ENCODE data around the gene SSBP3.
A peak's percentile ranks its signal among the peaks of the same experiment; 100 is the strongest.
"Not testable (repeated sequence)": the region's sequence is repeated elsewhere in the genome, so short reads cannot be mapped to it uniquely, and the experiment has no call there.

The SSBP3 gene

DNA sequence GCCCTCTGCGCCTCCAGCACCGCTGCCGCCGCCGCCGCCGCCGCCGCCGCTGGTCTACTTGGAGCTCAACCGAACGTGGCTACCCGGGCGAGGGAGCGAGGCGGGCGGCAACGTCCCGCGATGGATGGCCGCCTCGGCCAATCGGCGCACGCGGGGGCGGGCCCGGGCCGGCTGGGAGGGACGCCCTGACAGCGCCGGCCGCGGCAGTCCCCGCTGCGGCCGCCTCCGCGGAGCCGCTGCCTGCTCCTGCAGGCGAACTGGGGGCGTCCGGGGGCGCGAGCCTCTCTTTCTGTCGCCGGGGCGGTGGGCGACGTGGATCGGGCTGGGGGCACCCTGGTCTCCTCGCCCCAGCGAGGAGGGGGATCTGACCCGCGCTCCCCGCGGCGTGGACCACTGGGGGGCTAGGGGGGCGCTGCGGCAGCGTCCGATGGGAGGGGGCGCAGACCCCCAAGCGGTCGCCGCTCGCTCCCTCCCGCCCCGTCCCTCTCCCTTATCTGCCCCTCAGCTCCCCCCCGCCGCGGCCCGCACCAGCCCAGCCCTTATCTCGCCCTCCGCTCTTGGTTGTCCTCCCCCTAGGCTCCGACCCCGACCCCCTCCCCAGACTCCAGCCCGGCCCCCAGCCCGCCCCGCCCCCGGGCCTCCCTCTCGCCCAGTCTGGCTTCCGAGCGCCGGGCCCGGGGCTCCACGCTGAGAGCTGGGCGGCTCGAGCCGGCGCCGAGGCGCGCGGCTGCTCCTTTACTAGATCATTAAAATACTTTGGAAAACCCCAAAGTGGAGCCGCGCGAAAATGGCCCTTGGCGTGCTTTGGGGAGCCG, at the start of gene SSBP3:
TSS of gene SSBP3 (minus strand) at position 56 of the 815 bp plus-strand sequence.
- peak in 57 of 58 donors; percentile 11 to 94 (median 85) for DNase-seq

DNA sequence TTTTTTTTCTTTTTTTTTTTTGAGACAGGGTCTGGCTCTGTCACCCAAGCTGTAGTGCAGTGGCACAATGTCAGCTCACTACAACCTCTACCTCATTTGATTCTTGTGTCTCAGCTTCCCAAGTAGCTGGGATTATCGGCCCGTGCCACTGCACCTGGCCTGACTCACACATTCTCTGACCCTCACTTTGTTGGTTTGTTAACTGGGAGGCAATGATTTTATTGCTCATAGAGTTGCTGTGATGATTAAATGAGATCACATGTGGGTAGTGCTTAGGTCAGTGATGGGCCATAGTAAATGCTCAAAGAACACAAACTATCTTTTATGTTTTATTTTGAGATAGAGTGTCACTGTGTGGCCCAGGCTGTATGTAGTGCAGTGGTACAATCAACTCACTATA, 47.3 kb upstream of the SSBP3 start:
- DNase-seq: no peak

DNA sequence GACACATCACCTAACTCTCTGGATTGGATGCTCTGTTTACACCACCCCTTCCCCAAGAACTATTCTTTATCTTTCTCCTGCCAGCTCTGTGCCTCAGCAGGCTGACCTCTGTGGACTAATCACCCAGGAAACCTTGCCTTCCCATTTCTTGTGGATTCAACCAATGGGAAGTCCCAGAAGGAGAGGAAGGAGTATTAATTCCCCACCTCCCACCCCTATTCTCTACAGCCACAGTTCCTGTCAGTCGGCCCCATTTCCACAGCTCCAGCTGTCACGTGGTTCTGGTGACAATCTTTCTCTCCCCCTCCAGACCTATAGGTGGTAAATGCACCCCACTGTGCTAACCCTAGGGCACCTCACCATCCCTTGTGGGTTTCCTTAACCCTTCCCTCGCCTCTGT, 46.8 kb upstream of the SSBP3 start:
- DNase-seq: no peak

DNA sequence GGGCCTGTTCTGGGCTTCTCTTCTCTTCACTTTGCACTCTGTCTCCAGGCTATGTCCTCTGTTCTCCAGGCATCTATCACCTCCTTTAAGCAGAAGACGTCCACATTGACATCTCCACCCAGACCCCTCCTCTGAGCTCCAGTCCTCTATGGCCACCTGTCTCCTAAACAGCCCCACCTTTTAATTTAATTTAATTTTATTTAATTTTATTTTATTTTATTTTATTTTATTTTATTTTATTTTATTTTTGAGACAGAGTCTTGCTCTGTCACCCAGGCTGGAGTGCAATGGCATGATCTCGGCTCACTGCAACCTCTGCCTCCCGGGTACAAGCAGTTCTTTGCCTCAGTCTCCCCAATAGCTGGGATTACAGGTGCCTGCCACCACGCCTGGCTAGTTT, 43.2 kb upstream of the SSBP3 start:
- not testable (repeated sequence) for DNase-seq

DNA sequence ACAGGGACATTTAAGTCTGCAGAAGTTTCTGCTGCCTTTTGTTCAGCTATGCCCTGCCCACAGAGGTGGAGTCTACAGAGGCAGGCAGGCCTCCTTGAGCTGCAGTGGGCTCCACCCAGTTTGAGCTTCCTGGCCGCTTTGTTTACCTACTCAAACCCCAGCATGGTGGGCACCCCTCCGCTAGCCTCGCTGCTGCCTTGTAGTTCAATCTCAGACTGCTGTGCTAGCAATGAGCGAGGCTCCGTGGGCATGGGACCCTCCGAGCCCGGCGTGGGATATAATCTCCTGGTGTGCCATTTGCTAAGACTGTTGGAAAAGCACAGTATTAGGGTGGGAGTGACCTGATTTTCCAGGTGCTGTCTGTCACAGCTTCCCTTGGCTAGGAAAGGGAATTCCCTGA, 42.6 kb upstream of the SSBP3 start:
- not testable (repeated sequence) for DNase-seq

DNA sequence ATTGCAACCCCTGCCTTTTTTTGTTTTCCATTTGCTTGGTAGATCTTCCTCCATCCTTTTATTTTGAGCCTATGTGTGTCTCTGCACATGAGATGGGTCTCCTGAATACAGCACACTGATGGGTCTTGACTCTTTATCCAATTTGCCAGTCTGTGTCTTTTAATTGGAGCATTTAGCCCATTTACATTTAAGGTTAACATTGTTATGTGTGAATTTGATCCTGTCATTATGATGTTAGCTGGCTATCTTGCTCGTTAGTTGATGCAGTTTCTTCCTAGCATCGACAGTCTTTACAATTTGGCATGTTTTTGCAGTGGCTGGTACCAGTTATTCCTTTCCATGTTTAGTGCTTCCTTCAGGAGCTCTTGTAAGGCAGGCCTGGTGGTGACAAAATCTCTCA, 40.9 kb upstream of the SSBP3 start:
- not testable (repeated sequence) for DNase-seq

DNA sequence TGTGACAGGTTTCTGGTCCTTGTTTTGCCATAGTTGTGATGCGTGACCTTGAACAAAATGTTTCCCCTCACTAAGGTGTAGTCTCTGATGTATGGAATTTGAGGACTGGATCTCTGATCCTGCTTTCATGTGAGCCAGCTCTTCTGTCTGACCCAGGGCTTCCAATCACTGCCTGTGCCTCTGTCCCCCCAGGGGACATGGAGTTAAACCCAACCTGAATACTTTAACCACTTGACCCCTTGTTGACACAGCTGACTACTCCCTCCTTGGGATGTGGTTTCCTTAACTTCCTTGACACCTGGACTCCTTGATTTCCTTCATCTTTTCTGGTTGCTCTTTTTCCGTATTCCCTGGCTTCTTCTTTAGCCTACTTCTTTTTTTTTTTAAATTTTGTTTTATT, 36.0 kb upstream of the SSBP3 start:
- no peak for DNase-seq

DNA sequence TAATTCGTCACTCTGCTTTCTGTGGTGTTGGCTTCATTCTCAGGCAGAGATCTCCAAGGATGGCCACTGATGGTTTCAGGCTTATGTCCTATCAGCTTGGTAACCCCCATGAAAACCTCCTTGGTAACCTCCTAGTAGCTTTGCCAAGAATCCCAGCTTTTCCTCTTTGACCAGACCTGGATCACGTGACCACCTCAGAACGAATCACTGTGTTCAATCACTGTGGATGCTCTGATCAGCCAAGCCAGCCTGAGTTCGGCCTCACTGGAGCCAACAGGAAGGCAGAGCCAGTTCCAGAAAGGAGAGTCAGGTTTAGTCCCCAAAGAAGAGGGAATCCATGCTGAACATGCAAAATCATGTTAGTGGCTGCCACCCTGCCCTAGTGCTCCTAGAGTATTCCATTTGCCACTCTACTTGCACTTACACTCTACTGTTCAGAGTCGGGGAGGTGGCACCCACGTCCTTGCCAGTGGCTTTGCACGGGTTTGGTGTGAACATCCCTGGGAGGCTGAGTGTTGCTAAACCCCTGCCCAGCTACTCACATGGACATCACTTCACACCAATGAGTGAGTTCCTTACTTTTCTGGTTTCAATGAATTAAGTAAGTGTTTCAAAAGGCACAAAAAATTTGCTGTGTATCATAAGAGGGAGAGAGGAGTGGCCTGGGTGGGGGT, 33.5 kb upstream of the SSBP3 start:
- no peak for DNase-seq

DNA sequence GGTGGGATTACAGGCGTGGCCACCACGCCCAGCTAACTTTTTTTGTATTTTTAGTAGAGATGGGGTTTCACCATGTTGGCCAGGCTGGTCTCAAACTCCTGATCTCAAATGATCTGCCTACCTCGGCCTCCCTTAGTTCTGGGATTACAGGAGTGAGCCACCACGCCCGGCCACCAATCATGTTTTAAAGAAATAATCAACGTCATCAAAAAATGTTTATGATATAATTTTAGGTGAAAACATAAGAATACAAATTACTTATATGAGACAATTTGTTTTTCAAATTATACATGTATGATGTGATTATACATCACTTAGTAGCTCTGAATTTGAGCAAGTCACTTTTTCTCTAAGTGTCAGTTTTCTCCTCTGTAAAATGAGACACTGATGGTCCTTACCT, 31.6 kb upstream of the SSBP3 start:
- DNase-seq: no peak

DNA sequence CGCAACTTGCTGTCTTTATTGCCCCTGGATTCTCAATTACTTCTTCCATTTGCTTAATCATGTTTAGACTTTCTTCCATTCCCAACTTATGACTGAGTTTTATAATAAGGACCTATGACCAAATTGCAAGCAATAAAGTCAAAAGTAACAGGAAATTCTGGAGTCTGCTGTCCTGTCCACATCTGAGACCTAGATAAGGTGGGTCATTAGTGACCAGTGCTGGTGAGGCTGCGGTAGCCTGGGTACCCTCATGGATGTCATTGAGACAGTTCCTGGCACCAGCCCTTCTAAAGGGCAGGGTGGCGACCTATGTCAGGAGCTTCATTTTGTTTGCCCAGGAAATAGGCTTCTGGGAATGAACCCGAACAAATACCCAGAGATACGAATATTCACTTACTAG, 30.6 kb upstream of the SSBP3 start:
- no peak for DNase-seq

DNA sequence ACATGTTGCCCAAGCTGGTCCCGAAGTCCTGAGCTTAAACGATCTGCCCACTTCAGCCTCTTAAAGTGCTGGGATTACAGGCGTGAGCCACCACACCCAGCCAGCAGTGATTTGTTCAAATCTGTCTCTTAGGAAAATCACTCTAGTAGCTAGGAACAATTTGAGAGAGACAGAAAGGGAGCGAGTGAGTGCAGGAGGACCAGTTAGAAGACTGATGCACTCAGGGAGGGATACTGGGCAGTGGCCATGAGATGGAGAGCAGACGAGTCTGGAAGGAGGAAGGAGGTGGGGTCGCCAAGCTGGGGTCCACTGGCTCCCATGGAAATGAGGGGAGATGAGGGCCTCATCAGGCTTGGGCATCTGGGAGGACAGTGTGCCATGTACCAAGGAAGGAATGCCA, 23.6 kb upstream of the SSBP3 start:
- DNase-seq: no peak

DNA sequence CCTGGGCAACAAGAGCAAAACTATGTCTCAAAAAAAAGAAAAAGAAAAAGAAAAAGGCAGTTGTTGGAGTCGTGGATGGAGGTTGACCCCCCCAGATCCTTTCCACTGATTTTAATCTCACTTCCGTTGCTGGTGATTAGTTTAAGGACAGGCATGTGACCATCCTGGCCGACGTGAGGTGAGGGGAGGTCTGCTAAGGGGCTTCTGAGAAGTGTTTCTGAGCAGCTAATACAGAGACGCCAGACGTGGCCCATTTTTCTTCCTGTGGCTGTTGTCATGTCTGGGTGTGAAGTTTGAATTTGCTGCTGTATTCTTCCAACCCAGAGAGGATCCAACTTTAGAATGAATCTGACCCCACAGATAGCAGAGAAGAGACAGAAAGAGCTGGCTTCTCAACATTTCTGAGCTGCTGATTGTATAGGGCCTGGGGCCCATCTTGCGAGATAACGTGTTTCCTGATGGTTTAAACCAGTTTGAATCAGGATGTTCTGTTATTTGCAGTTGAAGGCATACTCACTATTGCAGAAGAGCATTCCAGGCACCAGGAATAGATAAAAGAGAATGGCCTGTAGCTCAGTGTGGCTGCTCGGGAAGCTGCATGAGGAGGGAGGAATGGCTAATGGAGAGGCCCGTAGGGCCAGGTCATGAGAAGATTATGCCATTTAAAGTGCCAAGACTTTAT, 22.8 kb upstream of the SSBP3 start:
- no peak for DNase-seq

DNA sequence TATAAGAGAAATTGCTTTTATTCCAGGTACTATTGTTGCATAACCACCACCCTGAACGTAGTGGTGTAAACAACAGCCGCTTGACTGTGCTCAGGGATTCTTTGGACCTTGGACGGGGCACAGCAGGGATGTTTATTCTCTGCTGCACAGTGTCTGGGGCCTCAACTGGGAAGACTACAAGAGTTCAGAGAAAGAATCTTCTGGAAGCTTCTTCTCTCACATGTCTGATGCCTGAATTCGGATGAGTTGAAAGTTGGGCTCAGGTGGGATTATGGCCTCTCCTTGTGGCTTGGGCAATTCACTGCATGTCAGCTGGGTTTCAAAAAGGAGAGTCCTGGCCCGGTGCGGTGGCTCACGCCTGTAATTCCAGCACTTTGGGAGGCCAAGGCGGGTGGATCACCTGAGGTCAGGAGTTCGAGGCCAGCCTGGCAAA, 19.0 kb upstream of the SSBP3 start:
- DNase-seq: no peak

DNA sequence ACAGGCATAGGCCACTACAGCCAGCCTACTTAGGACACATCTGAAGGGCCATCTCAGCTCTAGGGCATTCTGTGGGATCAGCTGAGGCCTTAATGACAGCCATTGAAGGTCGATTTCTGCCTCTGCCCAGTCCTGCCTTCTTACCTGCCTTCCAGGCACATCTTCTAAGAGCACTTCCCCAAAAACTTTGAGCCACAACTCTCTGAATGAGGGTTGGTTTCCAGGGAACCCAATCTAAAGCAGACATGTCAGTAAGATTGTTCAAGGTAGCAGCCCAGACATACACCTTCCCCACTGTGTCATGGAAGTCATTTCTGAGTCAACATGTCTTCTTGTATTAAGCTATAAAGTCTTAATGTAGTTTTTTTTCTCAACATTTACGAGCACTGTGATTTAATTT, 18.2 kb upstream of the SSBP3 start:
- DNase-seq: no peak

DNA sequence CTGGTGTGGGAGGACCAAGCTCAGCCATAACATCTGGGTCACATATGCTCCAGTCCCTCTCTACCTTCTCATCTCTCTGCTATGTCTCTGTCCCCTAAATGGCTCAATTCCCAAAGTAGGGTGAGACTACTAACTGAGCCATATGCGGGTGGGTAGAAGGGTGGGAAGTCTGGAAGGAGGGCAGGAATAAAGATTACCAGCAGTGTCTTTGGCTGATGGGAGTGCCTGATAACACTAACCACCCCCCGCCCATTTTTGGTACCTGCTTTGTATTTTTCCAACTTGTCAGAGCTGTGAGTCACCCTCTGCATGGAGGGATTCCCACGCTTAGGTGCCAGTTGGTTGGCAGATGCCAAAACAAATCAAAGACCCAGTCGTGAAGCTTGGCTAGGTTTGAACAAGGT, 14.9 kb upstream of the SSBP3 start:
- peak in 2 of 58 donors; percentile 7 to 53 for DNase-seq

DNA sequence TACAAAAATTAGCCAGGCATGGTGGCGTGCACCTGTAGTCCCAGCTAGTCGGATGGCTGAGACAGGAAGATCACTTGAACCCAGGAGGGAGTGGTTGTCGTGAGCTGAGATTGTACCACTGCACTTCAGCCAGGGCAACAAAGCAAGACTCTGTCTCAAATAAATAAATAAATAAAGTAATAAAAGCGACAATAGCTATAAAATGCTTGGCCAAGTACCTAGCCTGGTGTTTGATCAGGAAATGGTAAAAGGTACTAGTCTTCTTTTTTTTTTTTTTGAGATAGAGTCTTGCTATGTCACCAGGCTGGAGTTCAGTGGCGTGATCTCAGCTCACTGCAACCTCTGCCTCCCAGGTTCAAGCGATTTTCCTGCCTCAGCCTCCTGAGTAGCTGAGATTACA, 12.4 kb upstream of the SSBP3 start:
- DNase-seq: not testable (repeated sequence)

DNA sequence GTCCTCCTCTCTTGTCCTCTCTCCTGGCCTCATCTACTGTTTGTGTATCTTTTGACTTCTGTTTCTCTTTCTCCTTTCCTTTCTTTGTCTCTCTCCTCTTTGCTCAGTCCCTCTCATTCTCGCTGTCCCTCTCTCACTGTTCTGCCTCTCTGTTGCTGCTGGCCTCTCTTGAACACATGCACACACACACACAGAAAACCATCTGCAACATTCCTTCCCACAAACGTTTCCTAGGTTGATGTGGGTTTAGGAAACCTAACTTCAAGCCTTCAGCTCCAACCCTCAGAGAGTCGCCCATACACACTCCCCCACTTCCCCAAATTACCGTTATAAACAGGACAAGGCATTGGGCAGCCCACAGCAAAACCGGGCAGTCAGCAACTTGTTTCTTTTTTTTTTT, 10.9 kb upstream of the SSBP3 start:
- DNase-seq: no peak

DNA sequence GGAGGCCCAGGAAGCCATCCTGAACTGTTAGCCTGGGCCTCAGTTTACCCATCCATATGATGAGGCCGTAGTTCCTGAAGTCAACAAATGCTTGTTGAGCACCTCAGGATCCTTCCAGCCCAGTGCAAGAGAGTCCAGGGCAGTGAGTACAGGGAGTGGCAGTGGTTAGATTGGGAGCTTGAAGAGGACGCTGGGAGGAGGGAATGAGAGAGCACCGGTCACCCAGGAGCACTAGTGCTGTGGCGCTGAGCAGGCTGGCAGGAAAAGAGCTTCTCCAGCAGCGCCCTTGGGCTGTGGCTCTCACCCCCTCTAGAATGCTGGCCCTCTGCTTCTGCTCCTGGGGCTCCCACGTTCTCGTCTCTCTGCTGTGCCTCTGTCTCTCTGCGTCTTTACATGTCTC, 10.2 kb upstream of the SSBP3 start:
- DNase-seq: no peak

DNA sequence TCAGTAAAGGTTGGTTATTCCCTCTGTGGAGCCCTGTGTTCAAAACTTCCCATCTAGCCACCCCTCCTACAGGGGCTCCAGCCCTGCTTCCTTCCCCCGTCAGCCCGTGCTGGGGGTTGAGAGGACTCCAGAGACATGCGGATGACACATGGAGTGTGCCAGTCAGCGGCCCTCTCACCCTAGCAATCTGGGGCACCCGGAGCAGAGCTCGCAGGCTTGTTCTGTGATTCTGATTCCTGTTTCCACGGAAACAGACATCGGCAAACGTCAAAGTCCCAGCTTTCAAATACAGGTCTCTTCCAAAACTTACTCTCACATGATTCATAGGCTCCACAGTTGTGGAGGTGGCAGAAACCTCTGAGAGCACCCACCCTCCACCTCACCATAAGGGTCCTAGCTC, 9.8 kb upstream of the SSBP3 start:
- DNase-seq: peak in 2 of 58 donors; percentile 13 to 40

DNA sequence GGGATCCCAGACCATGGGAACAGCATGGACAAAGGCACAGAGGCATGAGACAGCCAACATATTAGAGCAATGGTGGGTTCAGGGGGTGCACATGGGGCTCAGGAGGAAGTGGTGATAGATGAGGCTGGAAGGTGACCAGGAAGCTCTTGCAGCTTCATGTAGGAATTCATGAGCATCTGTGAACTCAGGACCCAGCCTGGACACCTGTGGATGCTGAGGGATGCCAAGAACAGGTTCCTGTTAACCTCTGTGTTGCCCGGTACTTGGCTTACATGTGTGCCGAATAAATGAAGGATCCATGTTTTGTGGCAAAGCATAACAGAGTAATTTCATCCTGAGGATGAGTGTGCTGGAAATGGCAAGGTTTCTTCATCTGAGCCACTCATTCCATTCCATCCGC, 9.3 kb upstream of the SSBP3 start:
- no peak for DNase-seq

DNA sequence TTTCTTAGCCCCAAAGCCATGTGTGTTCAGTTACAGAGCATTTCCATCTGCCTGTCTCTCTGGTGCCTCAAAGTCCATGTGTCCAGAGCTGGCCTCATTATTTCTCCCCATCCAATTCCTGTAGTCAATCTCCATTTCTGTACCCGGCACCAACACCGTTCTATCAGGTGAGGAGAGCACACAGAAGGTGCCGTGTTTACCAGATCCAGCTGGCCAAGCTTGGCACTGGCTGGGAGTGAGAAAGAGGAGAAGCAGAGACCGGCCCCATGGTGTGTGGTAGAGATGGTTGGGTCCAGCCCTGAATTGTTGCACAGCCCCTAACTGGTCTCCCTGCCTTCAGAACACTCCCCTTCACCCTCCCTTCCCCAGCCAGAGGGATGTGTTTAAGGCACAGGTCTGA, 7.5 kb upstream of the SSBP3 start:
- no peak for DNase-seq

DNA sequence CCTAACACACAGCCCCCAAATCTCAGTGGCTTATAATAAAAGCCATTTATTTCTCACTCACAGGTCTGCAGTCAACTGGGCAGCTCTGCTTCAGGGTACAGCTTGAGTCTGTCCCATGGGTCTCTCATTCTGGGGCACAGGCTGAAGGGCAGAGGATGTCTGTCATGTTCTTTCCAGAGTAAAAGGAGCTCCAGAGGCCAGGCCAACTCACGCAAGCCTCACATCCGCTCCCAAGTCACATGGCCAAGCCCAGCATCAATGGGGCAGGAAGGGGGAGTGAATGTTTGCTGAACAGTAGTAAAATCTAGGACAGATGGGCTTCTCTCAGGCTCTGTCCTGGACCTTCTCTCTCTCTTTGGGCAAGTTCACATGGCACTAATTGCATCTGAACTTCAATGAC, 7.1 kb upstream of the SSBP3 start:
- peak in 33 of 58 donors; percentile 7 to 53 (median 28) for DNase-seq
